Bone marrow (tissue), 2 donors: Measurements from ENCODE around the gene WSCD2.

Experiments
- DNase-seq, 2 donors: peaks; one replicate each; lab custom pipeline; 2025; lab: John Stamatoyannopoulos, UW

Gene WSCD2

GRCh38 chr12:108162207-108162606 lies 33.1 kb downstream of the WSCD2 start:
- no peak for DNase-seq

DNA sequence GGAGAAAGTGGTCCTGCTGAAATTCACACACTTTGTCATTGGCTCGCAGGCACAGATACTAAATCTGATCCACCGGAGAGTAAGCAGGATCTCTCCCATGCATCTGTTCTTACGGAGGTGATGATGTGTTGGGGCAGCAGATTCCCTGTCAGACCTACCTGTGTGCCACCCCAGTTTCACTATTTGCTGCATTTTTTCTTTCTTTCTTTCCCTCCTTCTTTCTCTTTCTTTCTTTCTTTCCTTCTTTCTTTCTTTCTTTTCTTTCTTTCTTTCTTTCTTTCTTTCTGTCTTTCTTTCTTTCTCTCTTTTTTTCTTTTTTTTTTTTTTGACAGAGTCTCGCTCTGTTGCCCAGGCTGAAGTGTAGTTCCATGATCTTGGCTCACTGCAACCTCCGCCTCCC lies 37.4 kb downstream of the WSCD2 start:
- no peak for DNase-seq

GRCh38 chr12:108167974-108168373 lies 38.9 kb downstream of the WSCD2 start:
- DNase-seq = no peak

DNA sequence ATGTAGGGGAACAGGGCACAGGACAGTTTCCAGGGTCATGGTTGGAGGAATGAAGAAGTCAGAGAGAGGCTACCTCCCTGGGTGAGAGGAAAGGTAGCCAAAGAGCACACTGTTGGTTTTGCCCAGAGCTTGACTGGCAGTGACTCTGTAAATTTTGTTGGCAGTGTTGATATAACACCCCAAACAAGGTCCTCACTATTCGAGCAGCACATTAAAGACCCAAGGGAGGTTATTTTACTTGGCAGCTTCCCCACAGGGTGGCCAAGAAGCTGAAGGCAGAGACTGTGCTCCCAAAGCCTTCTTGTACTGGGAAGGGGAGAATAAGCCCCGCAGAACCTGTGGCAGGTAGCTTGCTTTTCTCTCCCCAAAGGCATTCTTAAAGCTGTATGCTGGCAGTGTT lies 40.6 kb downstream of the WSCD2 start:
- DNase-seq = no peak

GRCh38 chr12:108170164-108170563 lies 41.1 kb downstream of the WSCD2 start:
- DNase-seq = no peak

DNA sequence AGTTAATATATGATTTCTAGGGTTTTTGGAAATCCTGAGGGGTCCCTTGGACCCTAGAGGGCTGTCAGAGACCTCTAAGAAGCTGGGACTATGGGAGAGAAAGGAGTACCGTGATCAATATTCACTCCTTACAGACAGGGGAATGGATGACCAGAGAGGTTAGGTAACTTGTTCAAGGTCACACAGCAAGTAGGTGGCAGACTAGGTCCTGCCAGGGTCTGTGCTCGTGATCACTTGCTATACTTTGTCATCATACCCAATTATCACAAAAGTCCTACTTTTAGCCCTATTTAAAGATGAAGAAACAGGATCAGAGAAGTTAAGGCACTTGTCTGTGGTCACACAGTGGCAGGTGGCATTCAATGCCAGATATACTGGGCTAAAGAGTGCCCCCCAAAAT lies 42.9 kb downstream of the WSCD2 start:
- DNase-seq = no peak

- no peak for DNase-seq
Observed at GRCh38 chr12:108173160-108173559, 44.1 kb downstream of the WSCD2 start.

GRCh38 chr12:108173892-108174291 lies 44.8 kb downstream of the WSCD2 start:
- DNase-seq = no peak

- no peak for DNase-seq
Observed at GRCh38 chr12:108174641-108175040, 45.6 kb downstream of the WSCD2 start.

GRCh38 chr12:108175310-108175709 lies 46.2 kb downstream of the WSCD2 start:
- no peak for DNase-seq

DNA sequence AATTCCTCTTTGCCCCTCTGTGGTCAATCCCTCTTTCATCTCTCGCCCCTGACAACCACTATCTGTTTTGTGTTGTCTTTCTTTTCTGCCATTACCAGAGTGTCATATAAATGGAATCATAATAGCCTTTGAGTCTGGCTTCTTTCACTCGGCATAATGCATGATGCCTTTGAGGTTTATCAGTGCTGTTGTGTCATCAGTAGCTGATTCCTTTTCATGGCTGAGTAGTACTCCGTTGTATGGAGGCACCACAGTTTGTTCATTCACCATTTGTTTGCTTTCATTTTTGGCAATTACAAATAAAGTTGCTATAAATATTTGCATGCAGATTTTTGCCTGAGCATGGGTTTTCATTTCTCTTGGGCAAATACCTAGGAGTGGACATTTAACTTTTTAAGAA lies 47.2 kb downstream of the WSCD2 start:
- DNase-seq = no peak

DNA sequence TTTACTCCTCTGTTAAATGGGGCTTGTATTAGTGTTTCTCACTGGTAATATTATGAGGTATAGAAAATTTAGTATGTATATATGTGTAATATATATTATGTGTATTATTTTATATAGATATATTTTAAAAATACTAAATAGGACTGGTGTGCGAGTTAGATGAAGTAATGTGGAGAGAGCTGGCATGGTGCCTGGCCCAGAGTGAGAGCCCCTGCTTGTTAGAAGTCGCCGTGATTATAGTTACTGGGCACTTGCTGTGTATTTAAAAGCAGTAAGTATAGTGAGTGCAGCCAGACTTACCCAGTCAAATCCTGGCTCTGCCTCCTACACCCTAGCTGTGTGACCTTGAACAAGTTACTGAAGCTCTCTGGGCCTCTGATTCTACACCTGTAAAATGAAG lies 48.0 kb downstream of the WSCD2 start:
- DNase-seq = no peak

DNA sequence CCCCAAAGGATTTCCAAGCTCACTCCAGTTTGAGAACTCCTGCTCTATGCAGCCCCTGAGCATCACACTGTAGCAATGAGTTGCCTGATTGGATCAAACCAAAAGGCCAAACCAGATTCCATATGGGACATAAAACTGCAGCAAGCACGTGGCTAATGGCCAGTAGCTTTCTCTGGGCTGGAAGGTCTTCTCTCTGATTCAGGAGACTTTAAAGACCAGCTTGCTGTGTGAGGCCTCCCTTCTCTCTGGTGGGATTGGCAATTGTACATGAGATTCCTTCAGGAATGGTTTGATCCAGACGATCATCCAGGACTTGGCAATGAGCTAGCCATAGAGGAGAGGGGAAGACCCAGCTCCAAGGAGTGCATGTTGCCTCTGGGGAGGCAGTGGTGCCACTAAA lies 50.2 kb downstream of the WSCD2 start:
- no peak for DNase-seq

DNA sequence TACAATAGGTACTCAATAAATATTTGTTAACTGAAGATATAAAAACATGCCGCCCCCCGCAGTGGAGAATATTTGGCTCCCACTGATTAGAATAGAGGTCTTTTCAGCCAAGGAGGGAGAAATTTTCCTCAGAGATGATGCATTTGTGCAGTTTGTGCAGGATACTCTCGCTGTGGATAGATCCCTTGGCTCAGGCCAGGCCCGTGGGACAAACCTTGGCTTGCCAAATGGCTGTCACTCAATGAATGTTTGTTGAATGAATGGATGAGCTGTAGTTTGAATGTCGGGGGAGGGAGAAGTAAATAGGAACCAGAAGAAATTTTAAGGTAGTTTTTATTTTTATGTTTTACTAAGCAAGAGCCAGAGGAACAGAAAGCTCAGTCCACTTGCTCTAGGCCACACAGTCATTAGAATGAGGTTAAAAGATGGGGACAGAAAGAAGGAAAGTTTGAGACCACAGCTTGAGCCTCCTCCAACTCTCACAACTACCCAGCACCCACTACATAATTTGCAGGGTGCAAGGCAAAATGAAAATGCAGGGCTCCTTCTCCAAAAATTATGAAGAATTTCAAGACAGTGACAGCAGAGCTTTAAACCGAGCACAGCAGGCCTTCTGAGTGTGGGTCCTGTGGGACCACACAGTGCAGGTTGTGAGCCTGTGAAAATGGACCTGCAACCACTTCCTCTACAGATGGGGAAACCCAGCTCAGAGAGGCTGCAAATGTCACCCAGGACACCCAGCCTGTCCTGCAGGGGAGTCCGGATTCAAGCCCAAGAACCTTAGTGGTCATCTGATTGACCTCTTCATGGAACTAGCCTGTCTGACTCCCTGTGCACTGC lies 51.4 kb downstream of the WSCD2 start:
- DNase-seq = no peak

GRCh38 chr12:108181095-108181454 lies 52.0 kb downstream of the WSCD2 start:
- no peak for DNase-seq

DNA sequence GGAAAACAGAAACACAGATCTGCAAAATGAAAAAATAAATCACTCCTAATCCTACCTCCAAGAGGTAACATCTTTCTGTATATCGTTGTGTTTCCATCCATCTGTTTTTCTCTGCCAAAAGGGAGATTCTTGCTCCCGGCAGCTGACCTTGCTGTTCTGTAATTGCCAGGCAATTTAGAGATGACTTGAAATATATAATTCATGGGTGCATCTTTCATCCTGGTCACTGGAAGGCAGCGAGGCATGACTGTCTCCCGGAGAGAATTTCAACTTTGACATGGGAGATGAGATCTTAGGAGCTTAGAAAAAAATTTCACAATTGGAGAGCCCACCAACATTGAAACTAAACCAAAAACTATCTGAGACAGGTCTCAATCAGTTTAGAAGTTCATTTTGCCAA lies 53.0 kb downstream of the WSCD2 start:
- no peak for DNase-seq

DNA sequence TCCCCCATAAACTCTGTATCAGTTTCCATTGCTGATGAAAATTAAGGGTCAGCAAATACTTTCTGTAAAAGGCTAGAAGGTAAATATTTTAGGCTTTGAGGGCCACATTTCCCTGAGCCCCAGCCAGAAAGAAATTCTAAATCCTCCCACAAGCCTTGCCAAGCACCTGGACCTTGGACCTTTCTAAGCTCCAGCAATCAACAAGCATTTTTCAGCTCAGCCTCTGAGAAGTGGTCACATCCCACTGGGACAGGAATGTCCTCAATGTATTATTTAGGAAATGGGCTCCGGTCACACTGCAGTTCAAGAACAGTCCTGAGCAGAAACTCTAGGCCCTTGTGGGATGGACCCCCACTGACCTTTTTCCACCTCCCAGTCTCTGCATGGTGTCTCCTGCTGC lies 55.9 kb downstream of the WSCD2 start:
- no peak for DNase-seq

- DNase-seq = no peak
Observed at GRCh38 chr12:108187831-108188230, 58.7 kb downstream of the WSCD2 start.

DNA sequence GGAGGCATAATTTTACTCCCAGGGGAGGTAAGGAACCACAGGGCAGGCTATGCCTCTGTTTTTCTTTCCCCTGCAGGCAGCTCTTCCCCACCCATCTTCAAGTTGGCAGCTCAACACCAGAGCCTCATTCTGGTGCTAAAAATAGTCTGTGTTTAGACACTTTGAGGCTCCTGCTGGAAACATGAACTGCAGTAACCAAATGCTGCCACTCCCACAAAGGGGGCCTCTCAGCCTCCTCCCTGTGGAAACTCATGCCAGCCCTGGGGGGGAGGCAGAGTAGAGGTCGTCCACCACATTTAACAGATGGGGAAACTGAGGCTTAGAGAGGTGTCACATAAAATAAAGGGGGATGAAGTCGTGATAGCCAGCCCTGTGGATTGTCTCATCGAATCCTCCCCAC lies 61.4 kb downstream of the WSCD2 start:
- DNase-seq = no peak

GRCh38 chr12:108191086-108191485 lies 62.0 kb downstream of the WSCD2 start:
- DNase-seq = no peak

GRCh38 chr12:108191938-108192337 lies 62.9 kb downstream of the WSCD2 start:
- no peak for DNase-seq

DNA sequence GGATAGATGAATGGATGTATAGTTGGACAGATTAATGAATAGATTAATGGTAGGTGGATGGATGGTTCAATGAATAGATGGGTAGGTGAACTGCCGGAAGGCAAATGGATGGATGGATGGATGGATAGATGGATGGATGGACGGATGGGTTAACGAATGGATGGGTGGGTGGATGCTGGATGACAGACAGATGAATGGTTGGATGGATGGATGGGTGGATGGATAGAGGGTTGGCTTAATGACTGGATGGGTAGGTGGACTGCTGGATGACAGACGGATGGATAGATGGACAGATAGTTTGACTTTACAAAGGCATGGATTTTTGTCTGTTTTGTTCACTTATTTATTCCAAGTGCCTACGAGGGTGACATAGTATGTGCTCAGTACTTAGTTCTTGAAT lies 64.4 kb downstream of the WSCD2 start:
- DNase-seq = no peak

GRCh38 chr12:108193917-108194316 lies 64.8 kb downstream of the WSCD2 start:
- DNase-seq = no peak

- no peak for DNase-seq
Observed at GRCh38 chr12:108194585-108194984, 65.5 kb downstream of the WSCD2 start.
